Stimulated activated CD8-positive, alpha-beta memory T cell treated with anti-CD3 and anti-CD28 coated beads, Interleukin-7, amount 100 ng/mL, for 48 hours (primary cell): ENCODE measurements around the gene NBDY.

ENCODE experiments used
- DNase-seq, 2 donors: peaks; one replicate each; pipeline ENCODE4 v3.0.0-alpha.2; 2020; ENCODE audit warnings: low read depth in 1 of 2; ENCODE audit errors: extremely low read depth in 1 of 2

Gene NBDY

GRCh38 chrX:56784666-56785065 is 55.6 kb downstream of the NBDY start:
- no peak for DNase-seq

GRCh38 chrX:56785442-56785841 is 56.4 kb downstream of the NBDY start:
- no peak for DNase-seq

- no peak for DNase-seq
These were observed 58.1 kb downstream of the NBDY start for GRCh38 chrX:56786889-56787733.

- DNase-seq = no peak
These were observed 58.7 kb downstream of the NBDY start for GRCh38 chrX:56787734-56788152.

GRCh38 chrX:56788229-56788628 is 59.2 kb downstream of the NBDY start:
- no peak for DNase-seq

GRCh38 chrX:56788717-56789122 is 59.7 kb downstream of the NBDY start:
- DNase-seq = no peak

- no peak for DNase-seq
These were observed 60.6 kb downstream of the NBDY start for GRCh38 chrX:56789518-56790070.

GRCh38 chrX:56790778-56791177 is 61.7 kb downstream of the NBDY start:
- DNase-seq = no peak

- DNase-seq = no peak
These were observed 62.4 kb downstream of the NBDY start for GRCh38 chrX:56791456-56791855.

GRCh38 chrX:56792270-56793111 is 63.4 kb downstream of the NBDY start:
- no peak for DNase-seq

GRCh38 chrX:56793112-56793430 is 64.0 kb downstream of the NBDY start:
- DNase-seq = no peak

- DNase-seq = no peak
These were observed 64.7 kb downstream of the NBDY start for GRCh38 chrX:56793521-56794320.

- no peak for DNase-seq
These were observed 65.6 kb downstream of the NBDY start for GRCh38 chrX:56794404-56795230.

GRCh38 chrX:56795309-56795868 is 66.3 kb downstream of the NBDY start:
- DNase-seq = no peak

- no peak for DNase-seq
These were observed 67.8 kb downstream of the NBDY start for GRCh38 chrX:56796641-56797395.

GRCh38 chrX:56797574-56798338 is 68.7 kb downstream of the NBDY start:
- DNase-seq = no peak

GRCh38 chrX:56798339-56798711 is 69.3 kb downstream of the NBDY start:
- no peak for DNase-seq
